ENCODE measurements around the gene P2RY1.

P2RY1 gene

DNA sequence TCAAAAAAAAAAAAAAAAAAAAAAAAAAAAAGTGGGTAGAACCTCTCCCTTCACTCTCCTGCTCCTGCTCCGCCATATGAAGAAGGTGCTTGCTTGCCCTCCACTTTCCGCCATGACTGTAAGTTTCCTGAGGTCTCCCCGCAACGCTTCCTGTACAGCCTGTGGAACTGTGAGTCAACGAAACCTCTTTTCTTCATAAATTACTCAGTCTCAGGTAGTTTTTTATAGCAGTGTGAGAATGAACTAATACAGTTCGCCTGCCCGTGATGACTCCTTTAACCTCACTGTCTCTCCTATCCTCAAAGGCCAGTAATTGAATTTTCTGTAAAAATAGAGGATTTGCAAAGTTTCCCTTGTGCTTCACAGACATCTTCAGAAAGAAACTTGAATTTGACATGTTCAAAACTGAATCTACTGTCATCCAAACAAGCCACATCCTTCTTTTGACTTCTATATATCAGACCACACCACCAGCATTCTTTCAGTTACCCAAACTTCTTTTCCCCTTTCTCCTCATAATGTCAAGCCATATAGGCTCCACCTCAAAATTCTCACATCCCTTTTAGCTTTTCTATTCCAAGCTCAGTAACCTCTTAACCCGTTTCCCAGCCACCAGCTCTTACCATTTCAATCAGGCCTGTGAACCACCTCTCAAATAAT, 44.3 kb downstream of the P2RY1 start:
- H3F3A ChIP-seq (ENCODE audit: insufficient read depth, low read length): no peaks in the 10 kb centered on the region
- no peak overlapping the region for H3K27ac ChIP-seq (ENCODE audit: low read length)
- H3K36me3 ChIP-seq (replicated peaks; ENCODE audit: insufficient read depth, low read length): no peaks in the 10 kb centered on the region
- H3K9me3 ChIP-seq (replicated peaks; ENCODE audit: insufficient read depth, low read length): no peaks in the 10 kb centered on the region
- TF ChIP-seq, protein P1, sequence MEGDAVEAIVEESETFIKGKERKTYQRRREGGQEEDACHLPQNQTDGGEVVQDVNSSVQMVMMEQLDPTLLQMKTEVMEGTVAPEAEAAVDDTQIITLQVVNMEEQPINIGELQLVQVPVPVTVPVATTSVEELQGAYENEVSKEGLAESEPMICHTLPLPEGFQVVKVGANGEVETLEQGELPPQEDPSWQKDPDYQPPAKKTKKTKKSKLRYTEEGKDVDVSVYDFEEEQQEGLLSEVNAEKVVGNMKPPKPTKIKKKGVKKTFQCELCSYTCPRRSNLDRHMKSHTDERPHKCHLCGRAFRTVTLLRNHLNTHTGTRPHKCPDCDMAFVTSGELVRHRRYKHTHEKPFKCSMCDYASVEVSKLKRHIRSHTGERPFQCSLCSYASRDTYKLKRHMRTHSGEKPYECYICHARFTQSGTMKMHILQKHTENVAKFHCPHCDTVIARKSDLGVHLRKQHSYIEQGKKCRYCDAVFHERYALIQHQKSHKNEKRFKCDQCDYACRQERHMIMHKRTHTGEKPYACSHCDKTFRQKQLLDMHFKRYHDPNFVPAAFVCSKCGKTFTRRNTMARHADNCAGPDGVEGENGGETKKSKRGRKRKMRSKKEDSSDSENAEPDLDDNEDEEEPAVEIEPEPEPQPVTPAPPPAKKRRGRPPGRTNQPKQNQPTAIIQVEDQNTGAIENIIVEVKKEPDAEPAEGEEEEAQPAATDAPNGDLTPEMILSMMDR (IDR thresholded peaks at IDR 0.05; ENCODE audit: low read length): no peak
- TF ChIP-seq EZH2 (optimal IDR thresholded peaks at IDR 0.05; ENCODE audit: low read depth, low read length) (no peak), EZH2phosphoT487 (IDR thresholded peaks at IDR 0.05; ENCODE audit: low read length) (no peak)
- H3K27me3 ChIP-seq (replicated peaks; ENCODE audit: insufficient read depth, low read length): no peaks in the 10 kb centered on the region
- no peak overlapping the region for H2AFZ ChIP-seq (ENCODE audit: low read length)
- H3K9ac ChIP-seq (ENCODE audit: low read length): no peak overlapping the region
- no peak overlapping the region for H3K4me3 ChIP-seq (ENCODE audit: low read length)
- H3K9me2 ChIP-seq (replicated peaks; ENCODE audit: insufficient read depth, low read length): no peaks in the 10 kb centered on the region
- no peaks in the 10 kb centered on the region for H3K79me2 ChIP-seq (ENCODE audit: low read length)
- H3K4me1 ChIP-seq (ENCODE audit: low read length): no peaks in the 10 kb centered on the region
- H4K20me1 ChIP-seq (ENCODE audit: insufficient read depth, low read length): no peaks in the 10 kb centered on the region
- no peak for DNase-seq
- H3K4me2 ChIP-seq (ENCODE audit: low read depth, low read length): no peak overlapping the region

DNA sequence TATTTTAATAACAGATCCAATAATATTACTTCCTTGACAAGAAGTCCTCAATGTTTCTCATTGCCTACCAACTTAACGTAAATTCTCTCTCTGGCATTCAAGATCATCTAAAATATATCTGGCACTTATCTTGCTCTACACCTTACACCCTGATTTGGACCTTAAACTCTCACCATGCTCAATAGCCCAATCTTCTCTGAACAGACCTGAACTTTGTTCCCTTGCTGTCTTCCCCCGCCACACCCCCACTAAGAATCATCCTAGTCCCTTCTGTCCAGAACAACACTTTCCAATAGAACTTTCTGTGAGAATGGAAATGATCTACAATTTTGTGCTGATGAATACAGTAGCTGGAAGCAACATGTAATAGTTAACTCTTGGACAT, 44.9 kb downstream of the P2RY1 start:
- no peaks in the 10 kb centered on the region for H3K27me3 ChIP-seq (replicated peaks; ENCODE audit: insufficient read depth, low read length)
- no peak overlapping the region for H3K27ac ChIP-seq (ENCODE audit: low read length)
- no peaks in the 10 kb centered on the region for H4K20me1 ChIP-seq (ENCODE audit: insufficient read depth, low read length)
- H3K79me2 ChIP-seq (ENCODE audit: low read length): no peaks in the 10 kb centered on the region
- TF ChIP-seq, protein P1 (IDR thresholded peaks at IDR 0.05; ENCODE audit: low read length): no peak
- TF ChIP-seq EZH2 (optimal IDR thresholded peaks at IDR 0.05; ENCODE audit: low read depth, low read length): no peak
- no peak for TF ChIP-seq EZH2phosphoT487 (IDR thresholded peaks at IDR 0.05; ENCODE audit: low read length)
- H3K9ac ChIP-seq (ENCODE audit: low read length): no peak overlapping the region
- no peak overlapping the region for H2AFZ ChIP-seq (ENCODE audit: low read length)
- H3K9me2 ChIP-seq (replicated peaks; ENCODE audit: insufficient read depth, low read length): no peaks in the 10 kb centered on the region
- H3K36me3 ChIP-seq (replicated peaks; ENCODE audit: insufficient read depth, low read length): no peaks in the 10 kb centered on the region
- no peak overlapping the region for H3K4me2 ChIP-seq (ENCODE audit: low read depth, low read length)
- H3F3A ChIP-seq (ENCODE audit: insufficient read depth, low read length): no peaks in the 10 kb centered on the region
- H3K4me3 ChIP-seq (ENCODE audit: low read length): no peak overlapping the region
- DNase-seq: no peak
- H3K4me1 ChIP-seq (ENCODE audit: low read length): no peaks in the 10 kb centered on the region
- no peaks in the 10 kb centered on the region for H3K9me3 ChIP-seq (replicated peaks; ENCODE audit: insufficient read depth, low read length)

DNA sequence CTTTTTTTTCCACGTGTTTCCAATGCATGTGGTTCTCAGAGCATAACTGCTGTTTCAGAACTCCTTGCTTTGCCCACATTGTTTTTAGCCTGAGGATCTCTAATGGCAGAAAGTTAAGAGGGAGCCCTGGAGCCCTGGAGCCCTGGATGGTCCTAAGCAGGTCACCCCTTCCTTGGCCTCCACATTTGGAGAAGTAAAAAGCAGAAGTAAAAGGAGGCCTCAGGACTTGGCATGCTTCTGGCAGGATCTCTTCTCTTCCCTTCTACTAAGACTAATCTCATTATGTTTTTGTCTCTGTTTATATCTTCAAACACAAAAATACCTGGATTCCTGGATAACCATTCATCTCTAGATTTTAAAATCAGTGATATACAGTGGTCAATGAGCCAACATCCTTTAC, 50.1 kb downstream of the P2RY1 start:
- H2AFZ ChIP-seq (ENCODE audit: low read length): no peak overlapping the region
- no peak overlapping the region for H3K4me2 ChIP-seq (ENCODE audit: low read depth, low read length)
- H3K9ac ChIP-seq (ENCODE audit: low read length): no peak overlapping the region
- no peaks in the 10 kb centered on the region for H4K20me1 ChIP-seq (ENCODE audit: insufficient read depth, low read length)
- no peak for DNase-seq
- H3F3A ChIP-seq (ENCODE audit: insufficient read depth, low read length): no peaks in the 10 kb centered on the region
- no peak overlapping the region for H3K4me3 ChIP-seq (ENCODE audit: low read length)
- no peak overlapping the region for H3K27ac ChIP-seq (ENCODE audit: low read length)
- no peaks in the 10 kb centered on the region for H3K9me2 ChIP-seq (replicated peaks; ENCODE audit: insufficient read depth, low read length)
- no peaks in the 10 kb centered on the region for H3K9me3 ChIP-seq (replicated peaks; ENCODE audit: insufficient read depth, low read length)
- H3K4me1 ChIP-seq (ENCODE audit: low read length): no peaks in the 10 kb centered on the region
- H3K79me2 ChIP-seq (ENCODE audit: low read length): no peaks in the 10 kb centered on the region
- no peaks in the 10 kb centered on the region for H3K27me3 ChIP-seq (replicated peaks; ENCODE audit: insufficient read depth, low read length)
- no peaks in the 10 kb centered on the region for H3K36me3 ChIP-seq (replicated peaks; ENCODE audit: insufficient read depth, low read length)
- TF ChIP-seq, protein P1 (IDR thresholded peaks at IDR 0.05; ENCODE audit: low read length): no peak
- TF ChIP-seq EZH2 (optimal IDR thresholded peaks at IDR 0.05; ENCODE audit: low read depth, low read length): no peak
- TF ChIP-seq EZH2phosphoT487 (IDR thresholded peaks at IDR 0.05; ENCODE audit: low read length): no peak
